ENCODE results near the gene SHC1. TPM values are rescaled to one million over a fixed set of nuclear protein-coding genes. Genes with fewer than 3 reads are reported as not detected.

The SHC1 gene
- total and polyA plus RNA-seq, 7 donors = 33.2 to 87.2 (median 67.3) TPM

GRCh38 chr1:155000411-155000725 lies 29.8 kb upstream of the SHC1 start:
- Histone ChIP-seq H3K4me1 (peaks cover 28% of the 10 kb centered on the region), H3K36me3 (ENCODE audit: insufficient read depth in 1 of 2, low read depth in 1 of 2) (no peaks in the 10 kb centered on the region), H3K4me3 (peak overlapping the region; percentile 78), H3K27me3 (ENCODE audit: insufficient read depth in 3 of 3, low read length in 2 of 3) (no peaks in the 10 kb centered on the region), H3K9me3 (no peaks in the 10 kb centered on the region), H3K27ac (peak overlapping the region; percentile 91)
- DNase-seq (no peak), ATAC-seq (no peak)
- intact Hi-C loops (cut with DNase I) = loop anchor here in 1 of 2 donors (5.0 kb wide), 1 partner anchor 38 kb away; the partner anchor contains the start of gene PYGO2
- TF ChIP-seq, protein P1, sequence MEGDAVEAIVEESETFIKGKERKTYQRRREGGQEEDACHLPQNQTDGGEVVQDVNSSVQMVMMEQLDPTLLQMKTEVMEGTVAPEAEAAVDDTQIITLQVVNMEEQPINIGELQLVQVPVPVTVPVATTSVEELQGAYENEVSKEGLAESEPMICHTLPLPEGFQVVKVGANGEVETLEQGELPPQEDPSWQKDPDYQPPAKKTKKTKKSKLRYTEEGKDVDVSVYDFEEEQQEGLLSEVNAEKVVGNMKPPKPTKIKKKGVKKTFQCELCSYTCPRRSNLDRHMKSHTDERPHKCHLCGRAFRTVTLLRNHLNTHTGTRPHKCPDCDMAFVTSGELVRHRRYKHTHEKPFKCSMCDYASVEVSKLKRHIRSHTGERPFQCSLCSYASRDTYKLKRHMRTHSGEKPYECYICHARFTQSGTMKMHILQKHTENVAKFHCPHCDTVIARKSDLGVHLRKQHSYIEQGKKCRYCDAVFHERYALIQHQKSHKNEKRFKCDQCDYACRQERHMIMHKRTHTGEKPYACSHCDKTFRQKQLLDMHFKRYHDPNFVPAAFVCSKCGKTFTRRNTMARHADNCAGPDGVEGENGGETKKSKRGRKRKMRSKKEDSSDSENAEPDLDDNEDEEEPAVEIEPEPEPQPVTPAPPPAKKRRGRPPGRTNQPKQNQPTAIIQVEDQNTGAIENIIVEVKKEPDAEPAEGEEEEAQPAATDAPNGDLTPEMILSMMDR (IDR thresholded peaks at IDR 0.05) = no peak
- WGBS, 3 donors = 0 to 1% (median 0%) methylated on average over 8 to 13 of the region's 13 CpGs

DNA sequence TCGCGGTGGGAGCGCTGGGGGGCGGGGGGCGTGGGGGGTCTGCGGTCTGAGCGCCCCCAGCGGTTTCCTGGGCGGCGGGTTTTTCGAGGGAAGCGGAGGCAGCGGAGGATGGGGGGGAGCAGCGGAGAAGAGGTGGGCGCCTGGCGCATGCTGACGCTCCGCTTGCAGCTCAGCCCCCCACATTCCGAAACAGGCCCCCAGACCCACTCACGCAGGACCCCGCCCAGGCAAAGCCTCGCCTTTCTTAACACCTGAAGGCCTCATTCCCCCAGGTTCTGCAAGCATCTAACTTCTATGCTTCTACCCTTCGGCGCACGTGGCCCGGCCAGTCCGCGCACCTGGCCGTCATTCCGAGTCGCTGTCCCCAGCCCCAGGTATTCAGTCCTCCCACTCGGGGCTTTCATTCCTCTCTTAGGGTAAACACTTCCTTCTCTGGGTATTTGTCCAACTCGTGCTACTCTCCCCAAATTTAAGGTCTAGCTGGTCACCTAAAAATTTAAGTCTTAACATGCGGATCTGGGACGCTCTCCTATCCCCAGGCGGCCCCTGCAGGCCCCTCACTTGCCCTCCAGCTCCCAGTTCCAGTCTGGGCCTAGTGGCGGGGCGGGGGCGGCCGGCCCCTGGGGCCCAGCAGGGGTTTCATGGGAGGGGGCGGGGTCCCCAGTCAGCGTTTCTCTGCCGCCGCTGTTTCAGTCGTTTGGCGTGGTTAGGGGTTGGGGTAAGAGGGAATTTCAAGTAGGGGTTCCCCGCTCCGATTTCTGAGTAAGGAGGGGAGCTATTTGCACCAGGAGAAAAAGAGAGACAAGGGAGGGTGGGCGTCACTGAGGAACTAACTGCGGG lies 29.2 kb upstream of the SHC1 start:
- H3K4me1 ChIP-seq = peaks cover 22% of the 10 kb centered on the region
- TF ChIP-seq, protein P1 (IDR thresholded peaks at IDR 0.05) = no peak
- peak overlapping the region; percentile 78 for H3K4me3 ChIP-seq
- peak in 1 of 2 donors; percentile 60 for DNase-seq
- no peaks in the 10 kb centered on the region for H3K9me3 ChIP-seq
- intact Hi-C loops (cut with DNase I) = loop anchor here (1.0 to 5.0 kb wide), 2 partner anchors 37 to 43 kb away; partner anchors contain the start of genes PBXIP1 (in 1 of the 2) and PYGO2 (in 1 of the 2)
- ATAC-seq = no peak
- WGBS, 3 donors = 1 to 2% (median 1%) methylated on average over 31 to 50 of the region's 50 CpGs
- H3K27me3 ChIP-seq (ENCODE audit: insufficient read depth in 3 of 3, low read length in 2 of 3) = no peaks in the 10 kb centered on the region
- H3K36me3 ChIP-seq (ENCODE audit: insufficient read depth in 1 of 2, low read depth in 1 of 2) = no peaks in the 10 kb centered on the region
- H3K27ac ChIP-seq = peak overlapping the region; percentile 91

GRCh38 chr1:154998818-154999570 lies 28.4 kb upstream of the SHC1 start:
- WGBS, 3 donors = 11 to 14% (median 12%) methylated on average over 35 to 40 of the region's 40 CpGs
- Histone ChIP-seq H3K4me1 (peaks cover 15% of the 10 kb centered on the region), H3K4me3 (peak overlapping the region; percentile 78), H3K36me3 (ENCODE audit: insufficient read depth in 1 of 2, low read depth in 1 of 2) (no peaks in the 10 kb centered on the region), H3K9me3 (no peaks in the 10 kb centered on the region), H3K27me3 (ENCODE audit: insufficient read depth in 3 of 3, low read length in 2 of 3) (no peaks in the 10 kb centered on the region), H3K27ac (peak overlapping the region; percentile 91)
- ATAC-seq = no peak
- TF ChIP-seq, protein P1 (IDR thresholded peaks at IDR 0.05) = peak; percentile 68
- peak; percentile 76 to 80 for DNase-seq
- intact Hi-C loops (cut with DNase I) = loop anchor here in 1 of 2 donors (1.0 kb wide), 1 partner anchor 43 kb away; the partner anchor contains the start of gene PBXIP1

DNA sequence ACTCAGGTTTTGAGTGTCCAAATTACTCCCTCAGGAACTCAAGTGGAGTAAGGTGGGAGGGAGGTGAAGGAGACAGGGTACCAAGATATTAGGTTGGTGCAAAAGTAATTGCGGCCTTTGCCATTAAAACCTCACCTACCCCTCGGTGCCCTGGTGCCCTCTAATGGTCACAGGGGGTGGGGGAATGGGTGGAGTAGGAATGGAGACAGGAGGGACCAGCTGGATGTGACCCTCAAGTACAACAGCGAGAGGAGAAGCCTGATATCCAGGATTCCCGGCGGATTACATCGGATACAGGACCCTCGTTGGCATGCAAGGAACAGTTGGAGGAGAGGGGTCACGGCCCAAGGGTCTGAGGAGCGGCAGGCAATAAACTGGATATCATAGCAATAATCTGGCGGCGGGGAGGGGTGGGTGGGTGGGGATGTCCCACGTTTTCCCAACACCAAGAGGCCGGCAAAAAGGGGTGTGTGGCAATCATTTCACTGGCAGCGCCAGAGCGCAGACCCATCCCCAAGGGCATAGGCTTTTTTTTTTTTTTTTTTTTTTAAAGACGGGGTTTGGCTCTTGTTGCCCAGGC lies 27.7 kb upstream of the SHC1 start:
- Histone ChIP-seq H3K9me3 (no peaks in the 10 kb centered on the region), H3K27me3 (ENCODE audit: insufficient read depth in 3 of 3, low read length in 2 of 3) (no peaks in the 10 kb centered on the region), H3K4me3 (no peak overlapping the region), H3K36me3 (ENCODE audit: insufficient read depth in 1 of 2, low read depth in 1 of 2) (no peaks in the 10 kb centered on the region), H3K4me1 (peaks cover 15% of the 10 kb centered on the region), H3K27ac (no peak overlapping the region)
- no peak for ATAC-seq
- peak in 1 of 2 donors; percentile 48 for DNase-seq
- WGBS, 3 donors = 49 to 63% (median 54%) methylated on average over 13 to 16 of the region's 16 CpGs
- TF ChIP-seq, protein P1 (IDR thresholded peaks at IDR 0.05) = peak; percentile 22
- intact Hi-C loops (cut with DNase I) = no loop called here

Data from psoas muscle (tissue), 8 donors.